Calu3 (cell line): ENCODE data around the gene BBS7. TPM values are rescaled to one million over a fixed set of nuclear protein-coding genes. Genes with fewer than 3 reads are reported as not detected.

ENCODE experiments used
- BruUV-seq: library from RNA; stranded (reverse); fragments of 400-500 nt; replicated peaks from 2 replicates; lab custom pipeline; 2021; lab: Mats Ljungman, UMichigan
- CTCF ChIA-PET: fragments of 300-600 bp; sonication (Branson Sonifier 250); formaldehyde crosslinking; loops from one replicate; lab custom pipeline; 2022; ENCODE audit warnings: antibody characterized with exemption; lab: Charles Lee
- DNase-seq: peaks from one replicate; pipeline ENCODE4 v3.0.0; 2022
- H3K27ac Mint-ChIP-seq: one replicate; pipeline ENCODE4 v1.8.0; 2022; ENCODE audit warnings: mixed read lengths; ENCODE audit not compliant: unreplicated experiment
- H3K27me3 Mint-ChIP-seq: one replicate; pipeline ENCODE4 v1.8.0; 2022; ENCODE audit warnings: mixed read lengths; ENCODE audit not compliant: unreplicated experiment
- H3K36me3 Mint-ChIP-seq: one replicate; pipeline ENCODE4 v1.8.0; 2022; ENCODE audit warnings: mild to moderate bottlenecking, moderate library complexity, mixed read lengths; ENCODE audit not compliant: insufficient read depth, unreplicated experiment
- H3K4me1 Mint-ChIP-seq: one replicate; pipeline ENCODE4 v1.8.0; 2022; ENCODE audit warnings: mild to moderate bottlenecking, low read depth, mixed read lengths; ENCODE audit not compliant: unreplicated experiment
- H3K4me3 Mint-ChIP-seq: one replicate; pipeline ENCODE4 v1.8.0; 2022; ENCODE audit warnings: mild to moderate bottlenecking, low read depth, moderate library complexity, mixed read lengths; ENCODE audit not compliant: unreplicated experiment
- H3K9me3 Mint-ChIP-seq: one replicate; pipeline ENCODE4 v1.8.0; 2022; ENCODE audit warnings: low read depth, mixed read lengths; ENCODE audit not compliant: unreplicated experiment
- CTCF ChIP-seq: fragments of 200-600 bp; IDR thresholded peaks from one replicate; pipeline ENCODE4 v1.8.0; 2022; ENCODE audit warnings: antibody characterized with exemption; ENCODE audit not compliant: unreplicated experiment
- intact Hi-C: fragments of 100-400 bp; cut with micrococcal nuclease; formaldehyde crosslinking; loops from one replicate; pipeline ENCODE4 v1.10.0; 2022; ENCODE audit not compliant: unreplicated experiment
- total RNA-seq: library from RNA; stranded (reverse); gene quantifications from 2 replicates; pipeline ENCODE4 v1.2.3, GENCODE V29; 2022

Gene BBS7
- total RNA-seq, 1 experiment from 2014 or later = 11.7 TPM

- Mint-ChIP-seq H3K27me3 (no peaks in the 10 kb centered on the region), H3K27ac (peak overlapping the region; percentile 85), H3K4me3 (peak overlapping the region; percentile 88), H3K9me3 (no peaks in the 10 kb centered on the region), H3K4me1 (peaks cover 4% of the 10 kb centered on the region), H3K36me3 (peaks cover 24% of the 10 kb centered on the region)
- CTCF ChIA-PET = no interaction called here
- TF ChIP-seq CTCF = no peak
- TSS peak; percentile 74 for BruUV-seq
- intact Hi-C loops = no loop called here
- DNase-seq = no peak
These were observed 46.1 kb downstream of the BBS7 start for GRCh38 chr4:121824171-121824527.

GRCh38 chr4:121823505-121824170 is 46.6 kb downstream of the BBS7 start, which contains the start of gene CCNA2:
Gene CCNA2, minus strand, starts transcription at chr4:121823883. Its CDS starts 255 bp downstream, at chr4:121823628.
- no peaks in the 10 kb centered on the region for H3K9me3 Mint-ChIP-seq
- intact Hi-C loops = no loop called here
- H3K27ac Mint-ChIP-seq = peak within 1 kb of the TSS; percentile 85
- no TSS peak for BruUV-seq
- H3K36me3 Mint-ChIP-seq = peaks cover 29% of the 10 kb centered on the region
- CTCF ChIA-PET = no interaction called here
- peak; percentile 88 for DNase-seq
- H3K4me3 Mint-ChIP-seq = peak within 1 kb of the TSS; percentile 88
- no peak for TF ChIP-seq CTCF
- peaks cover 9% of the 10 kb centered on the region for H3K4me1 Mint-ChIP-seq
- no peaks in the 10 kb centered on the region for H3K27me3 Mint-ChIP-seq

GRCh38 chr4:121822796-121823504 is 47.3 kb downstream of the BBS7 start:
- intact Hi-C loops = no loop called here
- Mint-ChIP-seq H3K36me3 (peaks cover 36% of the 10 kb centered on the region), H3K9me3 (no peaks in the 10 kb centered on the region), H3K27me3 (no peaks in the 10 kb centered on the region), H3K4me3 (peak overlapping the region; percentile 88), H3K27ac (peak overlapping the region; percentile 85), H3K4me1 (peaks cover 10% of the 10 kb centered on the region)
- BruUV-seq = TSS peak; percentile 47
- CTCF ChIA-PET = no interaction called here
- DNase-seq = peak; percentile 9
- no peak for TF ChIP-seq CTCF

- DNase-seq = no peak
- BruUV-seq = no TSS peak
- H3K4me3 Mint-ChIP-seq = peak overlapping the region; percentile 88
- CTCF ChIA-PET = no interaction called here
- H3K9me3 Mint-ChIP-seq = no peaks in the 10 kb centered on the region
- TF ChIP-seq CTCF = no peak
- intact Hi-C loops = no loop called here
- no peaks in the 10 kb centered on the region for H3K27me3 Mint-ChIP-seq
- peaks cover 39% of the 10 kb centered on the region for H3K36me3 Mint-ChIP-seq
- peaks cover 10% of the 10 kb centered on the region for H3K4me1 Mint-ChIP-seq
- peak overlapping the region; percentile 85 for H3K27ac Mint-ChIP-seq
These were observed 48.2 kb downstream of the BBS7 start for GRCh38 chr4:121822047-121822446.
